CD4-positive, alpha-beta T cell treated with Interleukin-4 for 4 hours (primary cell): ENCODE results near the gene FIGLA.

Experiments used
- DNase-seq: peaks from one replicate; pipeline ENCODE4 v3.0.0-alpha.2; 2020

FIGLA gene

DNA sequence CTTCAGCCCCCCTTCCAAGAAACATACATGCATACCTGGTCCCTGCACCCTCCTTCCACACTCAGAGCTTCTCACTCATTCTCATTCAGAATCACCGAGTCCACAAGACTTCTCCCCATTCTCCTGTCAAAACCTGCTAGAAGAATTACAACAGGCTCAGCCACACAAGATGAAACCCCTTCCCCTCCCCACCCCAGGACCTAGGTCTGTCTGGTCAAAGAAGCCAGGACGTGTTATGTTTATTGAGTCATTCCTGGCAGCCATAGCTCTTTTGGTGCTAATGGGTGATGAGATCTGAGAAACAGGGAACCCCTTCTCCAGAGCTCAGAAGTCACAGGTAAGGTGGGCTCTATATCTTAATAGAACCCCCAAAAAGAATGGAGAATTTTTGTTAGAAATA lies 21.0 kb downstream of the FIGLA start:
- DNase-seq: no peak

DNA sequence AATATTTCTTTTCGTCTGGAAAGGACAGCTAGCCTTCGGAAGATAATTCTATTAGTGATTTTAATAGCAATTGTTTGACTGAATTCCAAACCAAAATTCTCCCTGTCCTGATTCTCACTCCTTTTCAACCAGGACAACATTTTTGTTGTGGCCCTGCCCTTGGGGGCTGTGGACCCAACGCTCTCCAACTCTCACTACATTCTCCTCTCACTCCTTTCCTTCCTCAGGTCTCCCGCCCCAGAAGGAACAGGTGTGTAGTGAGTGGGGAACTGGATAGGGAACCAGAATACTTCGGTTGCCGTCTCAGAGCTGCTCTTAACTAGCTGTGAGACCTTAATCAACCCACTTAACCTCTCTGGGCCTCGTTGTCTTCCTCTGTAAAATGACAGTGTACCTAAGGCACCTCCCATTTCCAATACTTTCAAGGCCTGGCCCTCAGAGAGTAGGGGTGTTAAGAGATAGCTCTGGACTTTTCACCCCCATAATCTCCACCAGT lies 21.8 kb downstream of the FIGLA start:
- no peak for DNase-seq

DNA sequence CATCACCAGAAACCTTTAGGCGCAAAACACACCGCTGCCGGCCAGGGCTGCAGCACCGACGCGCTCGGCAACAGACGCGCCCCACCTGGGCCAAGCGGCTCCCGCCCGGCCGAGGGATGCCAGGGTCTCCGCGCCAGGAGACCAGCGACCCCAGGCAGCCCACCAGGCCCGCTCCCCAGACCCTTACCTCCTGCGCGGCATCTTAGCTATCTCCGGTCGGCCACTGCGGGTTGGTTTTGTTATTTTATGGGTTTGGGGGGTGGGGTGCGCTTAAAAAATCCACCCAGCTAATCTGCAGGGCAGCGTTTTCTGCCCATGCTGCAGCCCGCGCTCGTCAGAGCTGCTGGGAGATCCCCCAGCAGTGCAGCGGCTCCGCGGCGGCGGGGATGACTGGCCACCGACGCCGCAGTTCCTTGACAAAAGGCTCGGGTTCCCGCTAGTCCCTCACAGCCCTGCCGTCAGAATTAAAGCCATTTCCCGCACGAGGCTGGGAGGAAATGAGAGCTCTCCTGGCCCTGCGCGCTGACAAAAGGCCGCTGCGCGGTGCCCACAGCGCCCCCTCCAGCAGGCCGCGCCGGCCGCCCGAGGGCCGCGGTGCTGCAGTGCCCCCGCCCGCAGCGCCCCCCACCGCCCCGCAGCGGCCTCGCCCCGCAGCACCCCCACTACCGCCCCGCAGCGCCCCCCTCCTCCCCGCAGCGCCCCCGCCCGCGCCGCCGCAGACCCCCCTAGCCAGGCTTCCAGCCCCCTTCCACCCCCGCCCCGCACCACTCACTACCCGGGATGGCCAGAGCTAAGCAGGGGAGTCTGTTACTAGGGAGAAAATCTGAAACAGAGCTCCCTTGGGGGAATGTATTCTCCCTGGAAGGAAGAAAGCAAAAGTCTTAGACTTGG lies 22.5 kb downstream of the FIGLA start, which contains the start of gene ADD2:
TSS of gene ADD2 (minus strand) at position 502 of the 891 bp plus-strand sequence. CDS start 61,792 bp downstream, outside the sequence.
- no peak for DNase-seq

DNA sequence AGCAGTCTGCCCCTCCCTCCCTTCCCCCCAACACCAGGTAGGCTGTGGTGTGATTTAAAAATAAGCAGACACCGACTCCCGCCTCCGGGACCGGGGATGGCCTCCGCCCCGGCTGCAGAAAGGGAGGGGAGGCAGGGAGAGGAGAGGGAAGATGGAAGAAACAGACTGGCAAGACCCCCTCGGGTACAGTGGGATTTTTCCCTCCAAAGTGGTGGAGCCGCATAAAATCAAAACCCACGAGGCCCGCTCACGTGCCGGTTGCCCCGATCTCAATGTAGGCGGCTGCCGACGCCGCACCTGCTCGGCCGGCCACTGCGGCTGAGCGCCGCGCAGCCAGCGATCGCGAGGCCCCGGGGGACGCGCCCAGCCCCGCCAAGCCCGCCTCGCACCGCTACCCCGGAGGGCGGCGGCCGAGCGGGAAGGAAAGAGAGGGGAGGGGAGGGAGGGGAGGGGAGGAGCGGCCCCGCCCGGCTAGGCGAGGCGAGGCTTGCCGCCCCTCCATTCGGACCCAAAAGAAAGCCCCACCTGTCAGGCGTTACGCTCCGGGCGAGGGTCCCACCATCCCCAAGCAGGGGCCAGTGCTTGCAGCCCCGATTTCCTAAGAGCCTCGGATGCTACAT lies 23.3 kb downstream of the FIGLA start:
- no peak for DNase-seq

- no peak for DNase-seq
Observed at GRCh38 chr2:70766357-70767078, 23.9 kb downstream of the FIGLA start.

DNA sequence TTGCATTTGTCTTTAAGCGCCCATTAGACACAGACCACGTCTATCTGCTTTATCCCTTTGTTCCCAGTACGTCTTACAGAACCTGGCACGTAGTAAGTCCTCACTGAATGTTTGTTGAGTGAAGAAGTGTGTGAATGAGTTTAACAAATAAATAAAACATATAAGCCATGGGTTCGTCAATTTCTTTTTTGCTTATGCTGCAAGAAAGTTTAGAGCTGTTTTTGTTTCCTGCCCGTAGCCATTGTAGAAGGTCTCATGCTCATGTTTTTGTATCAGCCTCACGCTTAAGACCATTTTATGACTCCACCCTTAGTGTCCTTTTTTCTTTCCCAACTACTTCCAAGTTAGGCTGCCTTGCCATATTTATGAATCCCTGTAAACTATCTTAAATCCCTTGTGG lies 24.9 kb downstream of the FIGLA start:
- DNase-seq: no peak

DNA sequence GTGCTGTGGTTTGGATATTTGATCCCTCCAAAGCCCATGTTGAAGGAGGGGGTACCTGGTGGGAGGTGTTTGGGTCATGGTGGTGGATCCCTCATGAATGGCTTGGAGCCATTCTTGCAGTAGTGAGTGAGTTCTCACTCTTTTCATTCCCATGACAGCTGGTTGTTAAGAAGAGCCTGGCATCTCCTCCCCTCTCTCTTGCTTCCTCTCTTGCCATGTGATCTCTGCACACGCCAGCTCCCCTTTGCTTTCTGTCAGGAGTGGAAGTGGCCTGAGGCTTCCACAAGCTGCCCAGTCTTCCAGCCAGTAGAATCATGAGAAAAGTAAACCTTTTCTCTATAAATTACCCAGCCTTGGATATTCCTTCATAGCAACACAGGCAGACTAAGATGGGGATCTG lies 31.0 kb downstream of the FIGLA start:
- DNase-seq: no peak

DNA sequence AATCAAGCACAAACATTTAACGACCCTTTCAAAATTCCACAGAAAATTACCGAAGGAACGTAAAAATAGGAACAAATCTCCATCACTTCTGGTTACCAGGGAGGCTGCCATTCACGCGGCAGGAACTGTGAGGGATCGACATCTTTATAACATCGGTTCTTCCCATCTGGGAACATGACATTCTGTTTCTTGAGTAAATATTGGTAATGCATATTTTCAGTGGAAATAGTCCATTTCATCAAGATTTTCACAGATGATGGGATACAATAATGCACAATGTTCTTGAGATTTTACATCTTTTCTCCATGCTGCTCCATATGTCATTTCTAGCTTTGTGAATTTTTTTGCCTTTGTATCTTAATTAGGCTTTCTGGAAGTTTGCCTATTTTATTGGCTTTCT lies 32.5 kb downstream of the FIGLA start:
- DNase-seq: no peak

GRCh38 chr2:70757360-70757759 lies 33.1 kb downstream of the FIGLA start:
- DNase-seq: no peak

DNA sequence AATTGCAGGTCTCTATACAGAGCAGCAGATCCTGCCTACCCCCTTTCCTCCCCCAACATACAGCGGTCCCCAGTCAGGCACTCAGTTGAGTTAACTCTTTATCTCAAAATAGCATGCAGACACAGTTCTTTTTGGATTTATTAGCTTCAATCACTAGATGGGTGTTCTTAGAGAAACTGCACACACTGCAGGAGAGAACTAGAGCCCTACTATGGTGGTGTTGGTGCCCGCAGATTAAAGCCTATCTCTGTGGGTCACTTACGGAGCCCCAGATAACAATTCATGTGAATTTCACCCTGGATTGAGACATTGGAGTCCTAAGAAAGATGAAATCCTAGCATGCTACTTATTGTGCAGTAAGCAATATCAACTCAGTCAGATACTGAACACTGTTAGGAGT lies 34.3 kb downstream of the FIGLA start:
- no peak for DNase-seq

DNA sequence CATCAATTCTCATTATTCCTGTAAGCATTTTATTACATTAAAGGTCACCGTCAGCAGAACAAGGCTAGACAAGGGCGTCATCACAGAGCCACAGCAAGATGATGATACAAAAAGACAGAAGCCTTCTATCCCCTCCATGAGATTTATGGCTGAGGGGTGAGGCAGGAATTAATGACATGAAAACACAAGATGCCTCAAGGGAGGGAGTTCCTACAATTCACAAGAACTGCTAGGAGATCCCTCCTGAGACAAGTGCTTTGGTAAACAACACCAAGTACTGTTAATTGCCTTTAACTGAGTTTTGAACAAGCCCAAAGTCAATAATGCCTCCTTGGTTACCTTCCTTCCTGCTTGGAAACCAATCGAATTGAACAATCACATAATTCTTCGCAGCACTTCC lies 36.5 kb downstream of the FIGLA start:
- no peak for DNase-seq

DNA sequence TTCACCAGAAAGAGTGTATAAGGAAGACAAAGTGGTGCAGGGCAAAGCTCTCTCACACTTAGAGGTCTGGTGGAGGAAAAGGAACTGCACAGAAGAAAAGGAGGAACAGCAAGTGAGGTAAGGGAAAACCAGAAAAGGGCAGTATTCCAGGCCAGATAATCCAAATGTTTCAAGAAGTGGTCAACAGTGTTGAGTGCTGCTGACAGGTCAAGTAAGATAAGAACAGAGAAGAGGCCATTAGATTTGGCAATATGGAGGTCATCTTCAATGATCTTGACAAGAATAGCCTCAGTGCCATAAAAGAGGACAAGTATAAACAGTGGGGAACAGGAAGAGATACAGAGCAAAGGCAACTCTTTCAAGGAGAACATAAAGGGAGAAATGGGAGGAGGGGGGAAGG lies 37.4 kb downstream of the FIGLA start:
- no peak for DNase-seq

GRCh38 chr2:70752396-70752795 lies 38.0 kb downstream of the FIGLA start:
- no peak for DNase-seq

GRCh38 chr2:70751881-70752280 lies 38.6 kb downstream of the FIGLA start:
- no peak for DNase-seq

DNA sequence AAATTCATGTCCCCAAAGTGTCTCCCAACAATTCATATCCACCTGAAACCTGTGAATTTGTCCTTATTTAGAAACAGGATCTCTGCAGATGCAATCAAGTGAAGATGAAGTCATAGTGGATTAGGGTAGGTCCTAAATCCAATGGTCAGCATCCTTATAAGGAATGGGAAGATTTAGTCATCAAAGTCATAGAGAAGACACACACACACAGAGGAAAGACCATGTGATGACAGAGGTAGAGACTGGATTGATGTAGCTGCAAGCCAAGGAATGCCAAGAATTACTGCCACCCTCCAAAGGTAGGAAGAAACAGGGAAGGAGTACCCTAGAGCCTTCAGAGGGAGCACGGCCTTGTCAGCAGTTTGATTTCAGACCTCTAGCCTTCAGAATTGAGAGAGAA lies 40.1 kb downstream of the FIGLA start:
- DNase-seq: no peak

GRCh38 chr2:70748002-70748784 lies 42.2 kb downstream of the FIGLA start:
- DNase-seq: no peak

GRCh38 chr2:70747284-70747683 lies 43.2 kb downstream of the FIGLA start:
- no peak for DNase-seq

GRCh38 chr2:70746094-70746974 lies 44.1 kb downstream of the FIGLA start:
- no peak for DNase-seq

DNA sequence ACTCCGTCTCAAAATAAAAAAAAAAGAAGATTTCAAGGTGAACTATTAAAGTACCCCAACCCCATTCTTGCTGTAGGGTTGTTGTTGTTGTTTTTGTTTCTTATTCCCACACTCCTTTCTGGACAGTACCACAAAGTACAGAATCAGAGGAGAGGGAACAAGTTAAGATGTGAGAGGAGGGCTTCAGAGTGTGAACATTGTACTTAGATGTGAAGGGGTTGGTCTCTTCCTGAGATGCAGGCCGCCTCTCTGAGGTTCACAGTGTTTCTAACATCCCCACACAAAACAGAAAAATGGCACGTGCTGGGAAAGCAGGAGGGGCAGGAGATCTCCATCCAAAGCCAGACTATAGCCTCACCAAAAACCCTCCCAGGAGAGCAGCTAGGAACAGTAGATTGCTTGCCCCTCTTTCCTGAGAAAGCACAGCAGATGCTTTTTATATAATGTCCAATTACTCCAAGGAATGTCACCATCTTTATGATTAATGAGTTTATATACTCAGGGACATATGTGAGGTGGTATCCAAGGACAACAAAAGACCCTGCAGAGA lies 45.1 kb downstream of the FIGLA start:
- no peak for DNase-seq

- no peak for DNase-seq
Observed at GRCh38 chr2:70744397-70744796, 46.0 kb downstream of the FIGLA start.

- DNase-seq: no peak
Observed at GRCh38 chr2:70743677-70744076, 46.8 kb downstream of the FIGLA start.
